Calu3 (cell line): ENCODE results near the gene LENEP. TPM values are rescaled to one million over a fixed set of nuclear protein-coding genes. Genes with fewer than 3 reads are reported as not detected.

Source experiments
- BruUV-seq: library from RNA; stranded (reverse); fragments of 400-500 nt; replicated peaks from 2 replicates; lab custom pipeline; 2021; lab: Mats Ljungman, UMichigan
- CTCF ChIA-PET: fragments of 300-600 bp; sonication (Branson Sonifier 250); formaldehyde crosslinking; loops from one replicate; lab custom pipeline; 2022; ENCODE audit warnings: antibody characterized with exemption; lab: Charles Lee
- DNase-seq: peaks from one replicate; pipeline ENCODE4 v3.0.0; 2022
- H3K27ac Mint-ChIP-seq: one replicate; pipeline ENCODE4 v1.8.0; 2022; ENCODE audit warnings: mixed read lengths; ENCODE audit not compliant: unreplicated experiment
- H3K27me3 Mint-ChIP-seq: one replicate; pipeline ENCODE4 v1.8.0; 2022; ENCODE audit warnings: mixed read lengths; ENCODE audit not compliant: unreplicated experiment
- H3K36me3 Mint-ChIP-seq: one replicate; pipeline ENCODE4 v1.8.0; 2022; ENCODE audit warnings: mild to moderate bottlenecking, moderate library complexity, mixed read lengths; ENCODE audit not compliant: insufficient read depth, unreplicated experiment
- H3K4me1 Mint-ChIP-seq: one replicate; pipeline ENCODE4 v1.8.0; 2022; ENCODE audit warnings: mild to moderate bottlenecking, low read depth, mixed read lengths; ENCODE audit not compliant: unreplicated experiment
- H3K4me3 Mint-ChIP-seq: one replicate; pipeline ENCODE4 v1.8.0; 2022; ENCODE audit warnings: mild to moderate bottlenecking, low read depth, moderate library complexity, mixed read lengths; ENCODE audit not compliant: unreplicated experiment
- H3K9me3 Mint-ChIP-seq: one replicate; pipeline ENCODE4 v1.8.0; 2022; ENCODE audit warnings: low read depth, mixed read lengths; ENCODE audit not compliant: unreplicated experiment
- intact Hi-C: fragments of 100-400 bp; cut with micrococcal nuclease; formaldehyde crosslinking; loops from one replicate; pipeline ENCODE4 v1.10.0; 2022; ENCODE audit not compliant: unreplicated experiment
- microRNA-seq: library from miRNA; unstranded; fragments of <30 nt; microRNA quantifications from one replicate; pipeline ENCODE4 v1.2.0, GENCODE V29; 2022
- total RNA-seq: library from RNA; stranded (reverse); gene quantifications from 2 replicates; pipeline ENCODE4 v1.2.3, GENCODE V29; 2022
- TF ChIP-seq, protein P1 (sequence below): fragments of 200-600 bp; IDR thresholded peaks from one replicate; pipeline ENCODE4 v1.8.0; 2022; ENCODE audit warnings: antibody characterized with exemption; ENCODE audit not compliant: unreplicated experiment

LENEP gene
- total RNA-seq, 1 experiment from 2014 or later: 1.1 TPM

DNA sequence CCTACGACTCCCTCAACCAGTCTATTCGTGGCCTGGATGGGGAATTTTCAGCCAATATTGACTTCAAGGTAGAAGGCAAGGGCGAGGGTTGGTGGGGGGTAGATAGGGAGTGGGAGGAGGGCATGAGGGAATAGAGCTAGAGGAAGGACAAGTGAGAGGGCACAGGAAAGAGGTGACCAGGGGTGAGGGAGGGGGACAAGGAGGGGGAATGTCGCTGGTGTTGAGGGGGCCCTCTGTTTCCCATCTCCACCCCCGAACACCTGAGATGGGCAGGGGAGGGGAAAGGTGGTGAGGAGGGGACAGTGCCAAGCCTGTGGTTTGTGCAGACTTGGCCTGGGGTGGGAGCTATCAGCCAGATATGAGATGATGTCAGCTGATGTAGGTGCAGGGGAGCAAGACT, 49.4 kb downstream of the LENEP start:
- TF ChIP-seq, protein P1, sequence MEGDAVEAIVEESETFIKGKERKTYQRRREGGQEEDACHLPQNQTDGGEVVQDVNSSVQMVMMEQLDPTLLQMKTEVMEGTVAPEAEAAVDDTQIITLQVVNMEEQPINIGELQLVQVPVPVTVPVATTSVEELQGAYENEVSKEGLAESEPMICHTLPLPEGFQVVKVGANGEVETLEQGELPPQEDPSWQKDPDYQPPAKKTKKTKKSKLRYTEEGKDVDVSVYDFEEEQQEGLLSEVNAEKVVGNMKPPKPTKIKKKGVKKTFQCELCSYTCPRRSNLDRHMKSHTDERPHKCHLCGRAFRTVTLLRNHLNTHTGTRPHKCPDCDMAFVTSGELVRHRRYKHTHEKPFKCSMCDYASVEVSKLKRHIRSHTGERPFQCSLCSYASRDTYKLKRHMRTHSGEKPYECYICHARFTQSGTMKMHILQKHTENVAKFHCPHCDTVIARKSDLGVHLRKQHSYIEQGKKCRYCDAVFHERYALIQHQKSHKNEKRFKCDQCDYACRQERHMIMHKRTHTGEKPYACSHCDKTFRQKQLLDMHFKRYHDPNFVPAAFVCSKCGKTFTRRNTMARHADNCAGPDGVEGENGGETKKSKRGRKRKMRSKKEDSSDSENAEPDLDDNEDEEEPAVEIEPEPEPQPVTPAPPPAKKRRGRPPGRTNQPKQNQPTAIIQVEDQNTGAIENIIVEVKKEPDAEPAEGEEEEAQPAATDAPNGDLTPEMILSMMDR: no peak
- H3K36me3 Mint-ChIP-seq: no peaks in the 10 kb centered on the region
- no peak for DNase-seq
- H3K27me3 Mint-ChIP-seq: no peaks in the 10 kb centered on the region
- BruUV-seq: no TSS peak
- CTCF ChIA-PET: interaction anchor here (0.7 to 3.3 kb wide), 3 partner anchors 12 to 42 kb away, joined by 3 to 26 read pairs (median 4); no protein-coding TSS in a partner anchor
- H3K4me1 Mint-ChIP-seq: peaks cover 40% of the 10 kb centered on the region
- no peak overlapping the region for H3K4me3 Mint-ChIP-seq
- no peaks in the 10 kb centered on the region for H3K9me3 Mint-ChIP-seq
- no peak overlapping the region for H3K27ac Mint-ChIP-seq
- intact Hi-C loops: no loop called here

DNA sequence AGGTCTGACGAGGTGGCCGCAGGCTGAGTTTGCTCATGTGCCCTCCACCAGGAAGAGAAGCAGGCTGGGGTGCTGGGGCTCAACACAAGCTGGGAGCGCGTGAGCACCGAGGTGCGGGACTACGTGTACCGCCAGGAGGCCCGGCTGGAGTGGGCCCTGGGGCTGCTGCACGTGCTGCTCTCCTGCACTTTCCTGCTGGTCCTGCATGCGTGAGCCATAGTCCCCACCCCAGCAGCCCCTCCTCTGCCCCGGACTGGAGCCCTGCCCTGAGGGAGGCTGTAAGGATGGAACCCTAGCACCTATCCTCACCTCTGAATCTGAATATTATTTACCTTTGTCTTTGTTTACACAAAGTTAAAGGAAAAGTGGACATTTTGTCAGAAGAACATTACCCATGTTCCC, 49.9 kb downstream of the LENEP start:
- Mint-ChIP-seq H3K9me3 (no peaks in the 10 kb centered on the region), H3K27me3 (no peaks in the 10 kb centered on the region), H3K36me3 (no peaks in the 10 kb centered on the region), H3K4me1 (peaks cover 35% of the 10 kb centered on the region), H3K27ac (no peak overlapping the region), H3K4me3 (no peak overlapping the region)
- intact Hi-C loops: no loop called here
- CTCF ChIA-PET: interaction anchor here (0.7 to 3.3 kb wide), 7 partner anchors 11 to 107 kb away, joined by 3 to 26 read pairs (median 3); partner anchors contain the start of genes PMVK and PYGO2
- TF ChIP-seq, protein P1: no peak
- no TSS peak for BruUV-seq
- no peak for DNase-seq

DNA sequence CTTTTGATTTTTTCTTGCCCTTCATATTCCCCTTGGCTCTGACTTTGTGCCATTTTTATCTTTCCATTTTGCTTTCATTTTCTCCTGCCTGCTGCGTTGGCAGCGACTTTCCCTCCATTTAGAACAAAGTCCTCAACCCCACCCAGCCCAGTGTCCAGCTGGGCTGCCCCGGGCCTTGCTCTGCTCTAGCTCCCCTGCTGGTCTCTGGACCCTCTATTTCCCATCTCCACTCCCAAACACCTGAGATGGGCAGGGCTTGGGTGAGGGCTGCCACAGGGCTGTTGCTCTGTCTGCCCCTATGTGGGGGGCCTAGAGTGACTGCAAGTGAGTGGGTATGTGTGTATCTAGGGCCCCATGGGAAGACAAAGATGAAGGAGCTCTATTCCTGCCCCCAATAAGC, 50.4 kb downstream of the LENEP start:
- intact Hi-C loops: no loop called here
- CTCF ChIA-PET: interaction anchor here (0.7 to 3.3 kb wide), 7 partner anchors 18 to 107 kb away, joined by 3 to 26 read pairs (median 3); partner anchors contain the start of genes PMVK and PYGO2
- no peak for DNase-seq
- TF ChIP-seq, protein P1: no peak
- H3K27me3 Mint-ChIP-seq: no peaks in the 10 kb centered on the region
- no peaks in the 10 kb centered on the region for H3K9me3 Mint-ChIP-seq
- H3K27ac Mint-ChIP-seq: no peak overlapping the region
- no peaks in the 10 kb centered on the region for H3K36me3 Mint-ChIP-seq
- no TSS peak for BruUV-seq
- peaks cover 30% of the 10 kb centered on the region for H3K4me1 Mint-ChIP-seq
- H3K4me3 Mint-ChIP-seq: no peak overlapping the region

Small RNA genes within 50 kb of the gene (microRNA-seq; reads per million reads assigned to microRNA genes)
- not detected for gene MIR4258

Other genes starting within 250 kb of the LENEP start
- 0.27 TPM in 1 of 2 replicates, not detected in the other for gene KCNN3, start 123.3 kb upstream of the LENEP start, total RNA-seq
- gene PMVK, start 56.9 kb upstream of the LENEP start, total RNA-seq: 43.0 and 47.3 TPM in 2 replicates
- 48.1 and 49.6 TPM in 2 replicates for gene PBXIP1, start 37.5 kb upstream of the LENEP start, total RNA-seq
- 43.6 and 45.6 TPM in 2 replicates for gene PYGO2, start 31.8 kb upstream of the LENEP start, total RNA-seq
- gene SHC1, start 22.8 kb upstream of the LENEP start, total RNA-seq: 73.5 and 77.5 TPM in 2 replicates
- 182 and 230 TPM in 2 replicates for gene CKS1B, start 18.9 kb upstream of the LENEP start, total RNA-seq
- gene FLAD1, start 10.2 kb upstream of the LENEP start, total RNA-seq: 74.3 and 75.1 TPM in 2 replicates
- 64.7 and 64.9 TPM in 2 replicates for gene ZBTB7B, start 9.2 kb downstream of the LENEP start, total RNA-seq
- 1.4 and 1.5 TPM in 2 replicates for gene DCST2, start 40.2 kb downstream of the LENEP start, total RNA-seq
- 0.17 TPM in 1 of 2 replicates, not detected in the other for gene DCST1, start 40.2 kb downstream of the LENEP start, total RNA-seq
- 99.1 and 103 TPM in 2 replicates for gene ADAM15, start 57.7 kb downstream of the LENEP start, total RNA-seq
- 12.6 and 13.9 TPM in 2 replicates for gene EFNA4, start 70.2 kb downstream of the LENEP start, total RNA-seq
- gene EFNA3, start 85.3 kb downstream of the LENEP start, total RNA-seq: 1.7 and 3.4 TPM in 2 replicates
- gene EFNA1, start 134.3 kb downstream of the LENEP start, total RNA-seq: 33.7 and 41.7 TPM in 2 replicates
- 68.5 and 72.0 TPM in 2 replicates for gene SLC50A1, start 142.3 kb downstream of the LENEP start, total RNA-seq
- gene DPM3, start 146.9 kb downstream of the LENEP start, total RNA-seq: 38.7 and 41.1 TPM in 2 replicates
- gene KRTCAP2, start 179.7 kb downstream of the LENEP start, total RNA-seq: 236 TPM in 2 replicates
- 1.1 and 1.8 TPM in 2 replicates for gene TRIM46, start 180.3 kb downstream of the LENEP start, total RNA-seq
- 36.8 and 41.9 TPM in 2 replicates for gene THBS3, start 214.3 kb downstream of the LENEP start, total RNA-seq
- 58.9 and 60.0 TPM in 2 replicates for gene MTX1, start 215.1 kb downstream of the LENEP start, total RNA-seq